NT2/D1 (cell line): ENCODE data around the gene SEPTIN5.

ENCODE experiments used
- YY1 ChIP-seq: IDR thresholded peaks from 2 replicates; pipeline ENCODE4 v1.6.1; 2011; ENCODE audit not compliant: insufficient read length, insufficient read depth
- ZNF274 ChIP-seq: IDR thresholded peaks from 2 replicates; pipeline ENCODE4 v1.6.1; 2011; ENCODE audit warnings: mild to moderate bottlenecking, low read depth, low read length

DNA sequence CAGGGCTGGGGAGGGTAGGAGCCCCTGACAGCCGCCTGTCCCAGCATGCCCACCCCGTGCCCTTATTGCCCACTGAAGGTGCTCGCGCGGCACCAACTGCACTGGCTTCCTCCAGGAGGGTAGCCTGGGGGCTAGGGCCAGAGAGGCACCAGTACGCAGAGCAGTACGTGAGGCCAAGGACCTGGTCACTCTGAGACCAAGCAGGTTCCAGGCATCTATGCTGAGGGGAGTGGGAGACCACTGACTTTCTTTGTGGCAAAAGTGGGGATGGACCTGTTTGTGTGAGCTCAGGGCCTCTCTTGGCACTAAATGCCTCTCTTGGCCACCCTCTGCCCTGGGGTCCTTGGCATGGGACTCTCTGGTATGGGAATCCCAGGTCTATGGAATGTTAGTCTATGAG is 19.9 kb downstream of the SEPTIN5 start:
- TF ChIP-seq ZNF274 (no peak), YY1 (no peak)
